Dermis blood vessel endothelial cell (primary cell): Measurements from ENCODE around the gene NFATC4. TPM values are rescaled to one million over a fixed set of nuclear protein-coding genes. Genes with fewer than 3 reads are reported as not detected.

Experiments
- DNase-seq: peaks from one replicate; pipeline ENCODE4 v3.0.0; 2010
- total RNA-seq: library from RNA; depleted of rRNA; stranded (reverse); fragments of >200 nt; gene quantifications from 2 replicates; pipeline ENCODE4 v1.2.3, GENCODE V29; 2014

The NFATC4 gene
- total RNA-seq, 1 donor from 2014 or later, result 11.1 TPM

DNA sequence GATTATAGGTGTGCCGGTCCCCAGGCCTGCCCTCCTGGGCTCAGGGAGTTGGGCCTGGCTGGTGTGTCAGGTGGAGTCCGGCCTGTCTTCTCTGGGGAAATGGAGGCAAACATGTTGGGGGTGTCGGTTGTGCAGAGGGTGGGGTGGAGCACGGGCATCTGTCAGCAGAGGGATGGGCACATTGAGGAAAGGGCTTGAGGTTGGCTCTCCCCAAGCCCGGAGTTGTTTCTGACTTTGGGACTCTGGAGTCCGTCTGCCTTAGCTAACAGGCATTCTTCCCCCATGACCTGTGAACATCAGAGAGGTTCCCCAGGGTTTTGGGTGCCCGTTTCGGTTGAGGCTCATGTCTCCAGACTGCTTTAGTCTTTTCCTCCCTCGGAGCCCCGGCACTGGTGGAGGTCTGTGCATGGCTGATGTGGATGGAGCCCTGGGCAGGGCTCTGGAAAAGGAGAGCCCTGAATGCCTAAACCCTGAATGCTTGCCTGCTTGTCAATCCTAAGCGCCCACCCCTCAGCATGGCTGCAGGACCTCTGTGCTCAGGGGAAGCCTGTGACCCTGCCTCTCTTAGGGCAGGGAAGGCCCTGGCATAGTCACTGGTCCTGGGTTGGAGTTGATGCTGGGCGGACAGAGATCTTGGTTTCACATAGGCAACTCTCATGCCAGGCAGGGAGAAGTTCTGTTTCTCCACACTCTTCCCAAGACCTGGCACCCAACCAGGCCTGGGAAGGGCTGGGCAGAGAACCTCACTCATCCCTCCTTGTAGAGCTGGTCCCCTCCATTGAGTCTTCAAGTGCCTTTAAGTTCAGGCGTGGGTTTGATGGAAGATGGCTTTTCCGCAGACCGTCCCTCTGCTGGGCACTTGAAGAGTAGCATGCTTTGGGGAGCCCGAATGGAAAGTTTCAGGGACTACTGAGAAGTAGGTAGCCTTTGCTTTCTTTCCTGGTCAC is 43.7 kb downstream of the NFATC4 start:
- peak; percentile 84 for DNase-seq

DNA sequence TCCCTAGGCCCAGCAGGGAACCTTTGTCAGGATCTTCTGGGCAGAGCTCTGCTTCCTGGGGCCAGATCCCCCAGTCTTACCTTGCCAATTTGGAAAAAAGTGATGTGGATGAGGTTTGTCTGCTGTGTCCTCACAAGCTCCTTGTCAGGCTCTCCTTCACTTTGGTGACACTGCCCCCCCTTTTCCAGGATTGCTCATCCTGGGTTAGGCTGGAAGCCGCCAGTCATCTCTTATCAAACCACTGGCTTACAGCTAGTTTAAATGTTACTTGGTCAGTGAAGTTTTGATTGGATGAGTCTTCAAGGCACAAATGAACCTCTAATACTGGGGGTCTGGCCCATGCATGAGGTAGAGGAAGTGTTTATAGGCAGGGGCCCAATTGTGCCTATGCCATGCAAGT is 46.1 kb downstream of the NFATC4 start:
- no peak for DNase-seq

DNA sequence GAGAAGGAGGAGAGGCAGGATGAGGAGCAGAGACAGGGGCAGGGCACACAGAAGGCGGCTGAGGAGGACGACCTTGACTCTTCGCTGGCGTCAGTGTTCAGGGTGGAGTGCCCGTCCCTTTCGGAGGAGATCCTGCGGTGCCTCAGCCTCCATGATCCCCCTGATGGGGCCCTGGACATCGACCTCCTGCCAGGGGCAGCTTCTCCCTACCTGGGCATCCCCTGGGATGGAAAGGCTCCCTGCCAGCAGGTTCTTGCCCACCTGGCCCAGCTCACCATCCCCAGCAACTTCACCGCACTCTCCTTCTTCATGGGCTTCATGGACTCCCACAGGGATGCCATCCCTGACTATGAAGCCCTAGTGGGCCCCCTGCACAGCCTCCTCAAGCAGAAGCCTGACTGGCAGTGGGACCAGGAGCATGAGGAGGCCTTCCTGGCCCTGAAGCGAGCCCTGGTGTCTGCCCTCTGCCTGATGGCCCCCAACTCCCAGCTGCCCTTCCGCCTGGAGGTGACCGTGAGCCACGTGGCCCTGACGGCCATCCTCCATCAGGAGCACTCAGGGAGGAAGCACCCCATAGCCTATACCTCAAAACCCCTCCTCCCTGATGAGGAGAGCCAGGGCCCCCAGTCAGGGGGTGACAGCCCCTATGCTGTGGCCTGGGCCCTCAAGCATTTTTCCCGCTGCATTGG is 46.9 kb downstream of the NFATC4 start:
- no peak for DNase-seq

DNA sequence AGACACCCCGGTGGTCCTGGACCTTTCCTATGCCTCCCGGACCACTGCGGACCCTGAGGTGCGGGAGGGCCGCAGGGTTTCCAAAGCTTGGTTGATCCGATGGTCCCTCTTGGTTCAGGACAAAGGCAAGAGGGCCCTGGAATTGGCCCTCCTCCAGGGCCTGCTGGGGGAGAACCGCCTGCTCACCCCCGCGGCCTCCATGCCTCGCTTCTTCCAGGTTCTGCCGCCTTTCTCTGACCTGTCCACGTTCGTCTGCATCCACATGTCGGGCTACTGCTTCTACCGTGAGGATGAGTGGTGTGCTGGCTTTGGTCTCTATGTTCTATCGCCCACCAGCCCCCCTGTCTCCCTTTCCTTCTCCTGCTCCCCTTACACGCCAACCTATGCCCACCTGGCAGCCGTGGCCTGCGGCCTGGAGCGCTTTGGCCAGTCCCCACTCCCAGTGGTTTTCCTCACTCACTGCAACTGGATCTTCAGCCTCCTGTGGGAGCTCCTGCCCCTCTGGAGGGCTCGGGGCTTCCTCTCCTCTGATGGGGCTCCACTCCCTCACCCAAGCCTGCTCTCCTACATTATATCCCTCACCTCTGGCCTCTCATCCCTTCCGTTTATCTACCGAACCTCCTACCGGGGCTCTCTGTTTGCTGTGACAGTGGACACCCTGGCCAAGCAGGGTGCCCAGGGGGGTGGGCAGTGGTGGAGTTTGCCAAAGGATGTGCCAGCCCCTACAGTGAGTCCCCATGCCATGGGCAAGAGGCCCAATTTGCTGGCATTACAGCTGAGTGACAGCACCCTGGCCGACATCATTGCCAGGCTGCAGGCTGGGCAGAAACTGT is 47.7 kb downstream of the NFATC4 start:
- DNase-seq, result no peak

DNA sequence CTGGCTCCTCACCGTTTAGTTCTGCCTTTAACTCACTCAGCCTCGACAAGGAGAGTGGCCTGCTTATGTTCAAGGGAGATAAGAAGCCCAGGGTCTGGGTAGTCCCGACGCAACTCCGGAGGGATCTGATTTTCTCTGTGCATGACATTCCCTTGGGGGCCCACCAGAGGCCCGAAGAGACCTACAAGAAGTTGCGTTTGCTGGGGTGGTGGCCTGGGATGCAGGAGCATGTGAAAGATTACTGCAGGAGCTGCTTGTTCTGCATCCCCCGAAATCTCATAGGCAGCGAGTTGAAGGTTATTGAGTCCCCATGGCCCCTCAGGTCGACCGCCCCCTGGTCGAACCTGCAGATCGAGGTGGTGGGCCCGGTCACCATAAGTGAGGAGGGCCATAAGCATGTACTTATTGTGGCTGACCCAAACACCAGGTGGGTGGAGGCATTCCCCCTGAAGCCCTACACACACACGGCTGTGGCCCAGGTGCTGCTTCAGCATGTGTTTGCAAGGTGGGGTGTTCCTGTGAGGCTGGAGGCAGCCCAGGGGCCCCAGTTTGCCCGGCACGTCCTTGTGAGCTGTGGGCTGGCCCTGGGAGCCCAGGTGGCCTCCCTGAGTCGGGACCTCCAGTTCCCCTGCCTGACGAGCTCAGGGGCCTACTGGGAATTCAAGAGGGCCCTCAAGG is 48.4 kb downstream of the NFATC4 start:
- no peak for DNase-seq

DNA sequence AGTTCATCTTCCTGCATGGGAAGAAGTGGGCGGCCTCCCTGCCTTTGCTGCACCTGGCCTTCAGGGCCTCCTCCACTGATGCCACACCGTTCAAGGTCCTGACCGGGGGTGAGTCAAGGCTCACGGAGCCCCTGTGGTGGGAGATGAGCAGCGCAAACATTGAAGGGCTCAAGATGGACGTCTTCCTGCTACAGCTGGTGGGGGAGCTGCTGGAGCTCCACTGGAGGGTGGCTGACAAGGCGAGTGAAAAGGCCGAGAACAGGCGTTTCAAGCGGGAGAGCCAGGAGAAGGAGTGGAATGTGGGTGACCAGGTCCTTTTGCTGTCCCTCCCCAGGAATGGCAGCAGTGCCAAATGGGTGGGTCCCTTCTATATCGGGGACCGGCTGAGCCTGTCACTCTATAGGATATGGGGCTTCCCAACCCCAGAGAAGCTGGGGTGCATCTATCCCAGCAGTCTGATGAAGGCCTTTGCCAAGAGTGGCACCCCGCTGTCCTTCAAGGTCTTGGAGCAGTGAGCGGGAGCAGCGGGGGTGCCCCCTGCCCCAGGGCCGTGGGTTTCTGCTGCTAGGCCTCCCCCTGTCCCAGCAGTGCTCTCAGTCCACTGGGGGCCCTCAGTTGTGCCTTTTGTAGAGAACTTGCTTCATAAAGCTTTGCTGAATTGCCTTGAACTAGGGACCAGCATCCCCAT is 49.1 kb downstream of the NFATC4 start:
- DNase-seq, result no peak

DNA sequence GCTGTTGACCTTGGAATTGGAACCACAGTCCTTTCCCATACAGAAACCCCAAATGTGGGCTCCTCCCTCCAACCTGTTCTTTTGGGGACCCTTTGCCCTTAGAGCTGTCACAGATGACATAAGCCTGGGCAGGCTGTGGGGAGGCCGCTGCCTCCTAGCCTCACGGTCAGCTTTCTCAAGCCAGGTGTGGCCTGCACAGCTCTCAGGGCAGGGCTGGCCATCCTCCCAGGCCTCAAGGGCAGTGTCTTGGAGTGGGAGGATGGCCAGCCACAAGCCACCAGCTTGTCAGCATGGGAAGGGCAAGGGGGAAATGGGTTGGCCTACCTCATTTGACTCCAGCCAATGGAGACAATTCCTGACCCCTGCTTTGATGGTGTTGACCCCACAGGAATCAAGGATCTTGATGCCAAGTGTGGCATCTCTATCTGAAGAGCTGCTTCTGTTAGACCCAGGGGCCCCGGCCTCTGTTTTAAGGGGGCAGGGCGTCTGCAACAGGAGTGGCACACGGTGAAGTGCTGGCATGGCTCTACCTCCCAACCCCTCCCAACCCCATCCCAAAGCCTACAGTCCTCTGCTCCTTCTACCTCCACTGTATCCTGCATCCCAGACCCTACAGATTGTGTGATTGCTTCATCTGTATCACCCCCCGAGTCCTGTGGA is 50.0 kb downstream of the NFATC4 start:
- no peak for DNase-seq

DNA sequence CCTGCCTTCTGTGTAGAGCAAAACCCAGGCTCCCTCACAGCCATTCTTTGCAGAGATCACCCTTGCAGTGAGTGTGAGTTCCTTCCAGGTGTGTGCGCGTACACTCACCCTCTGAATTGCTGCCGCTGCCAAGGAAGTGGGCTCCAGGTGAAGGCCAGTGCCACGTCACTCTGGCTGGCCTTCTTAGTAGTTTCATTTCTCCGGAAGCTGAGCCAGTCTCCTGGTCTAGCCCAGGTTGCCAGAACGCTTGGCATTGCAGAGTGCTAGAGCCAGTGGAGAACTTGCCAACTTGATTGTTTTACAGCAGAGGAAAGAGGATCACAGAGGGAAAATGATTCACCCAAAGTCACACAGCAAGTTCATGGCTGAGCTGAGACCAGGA is 50.5 kb downstream of the NFATC4 start:
- peak; percentile 78 for DNase-seq

DNA sequence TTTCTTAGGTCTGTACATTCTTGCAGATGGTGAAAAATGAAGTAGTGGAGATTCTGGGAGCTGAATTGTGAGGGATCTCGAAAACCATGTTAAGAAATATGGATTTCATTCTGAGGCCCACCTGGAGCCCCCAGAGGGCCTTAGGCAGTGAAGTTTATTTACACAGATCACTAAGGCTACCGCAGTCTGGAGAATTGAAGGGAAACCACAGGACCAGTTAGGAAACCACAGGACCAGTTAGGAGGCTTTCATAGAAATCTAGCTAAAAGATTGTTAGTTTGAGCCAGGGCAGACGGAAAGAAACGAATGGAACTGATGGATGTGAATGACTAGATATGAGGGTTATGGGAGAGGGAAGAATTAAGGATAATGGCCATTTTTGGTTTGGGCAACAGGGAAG is 54.3 kb downstream of the NFATC4 start:
- DNase-seq, result no peak

DNA sequence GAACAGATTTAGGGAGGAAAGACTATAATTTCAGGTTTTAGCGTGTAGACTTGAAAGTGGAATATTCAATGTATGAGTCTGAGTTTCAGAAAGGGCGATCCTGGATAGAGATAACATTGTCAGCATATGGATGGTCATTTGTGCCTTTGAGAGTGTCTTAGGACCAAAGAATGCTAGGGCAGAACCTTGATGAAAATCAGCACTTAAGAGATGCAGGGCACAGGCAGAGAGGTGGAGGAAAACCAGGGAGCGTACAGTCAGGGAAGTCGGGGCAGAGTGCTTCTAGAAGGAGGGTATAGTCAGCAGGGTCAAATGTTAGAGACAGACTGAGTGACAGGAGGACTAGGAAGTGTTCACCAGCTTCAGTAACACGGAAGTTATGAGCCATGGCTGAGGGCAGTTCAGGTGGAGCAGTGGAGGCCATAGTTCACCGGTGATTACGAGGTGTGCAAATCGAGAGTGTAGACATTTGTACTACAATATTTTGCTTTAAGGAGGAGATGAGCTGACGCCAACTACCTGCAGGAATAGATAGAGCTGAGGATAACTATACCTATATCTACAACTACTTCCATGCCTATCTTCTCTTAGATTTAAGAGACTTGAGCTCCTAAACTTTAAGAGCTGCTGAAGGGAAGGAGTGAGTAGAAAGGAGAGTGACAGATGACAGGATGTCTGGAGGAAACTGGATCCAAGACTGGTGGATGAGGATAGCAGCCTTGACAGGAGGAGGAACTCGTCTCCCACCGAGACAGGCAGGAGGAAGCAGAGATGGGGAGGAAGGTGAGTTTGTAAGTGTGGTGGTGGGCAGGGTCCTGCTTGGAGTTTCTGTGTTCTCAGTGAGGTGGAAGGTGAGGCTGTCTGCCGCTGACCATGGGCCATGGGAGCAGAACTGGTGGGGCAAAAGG is 55.0 kb downstream of the NFATC4 start:
- DNase-seq, result no peak

DNA sequence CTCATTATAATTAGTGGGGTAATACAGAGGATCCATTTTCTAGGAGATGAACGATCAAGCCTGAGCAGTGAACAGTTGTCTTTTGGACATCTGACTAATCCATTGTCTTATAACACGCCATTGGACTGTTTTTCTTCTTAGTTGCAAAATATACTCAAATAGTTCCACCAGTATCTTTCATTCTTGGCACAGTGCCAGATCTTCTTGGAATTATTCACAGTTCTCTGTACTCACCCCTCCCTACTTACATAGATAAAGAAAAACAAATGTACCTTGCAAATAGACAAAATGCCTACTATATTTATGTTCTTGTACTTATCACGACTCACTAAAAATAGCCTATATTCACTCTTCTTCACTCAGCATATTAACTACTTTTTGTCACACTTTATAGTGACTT is 57.7 kb downstream of the NFATC4 start:
- peak; percentile 85 for DNase-seq

DNA sequence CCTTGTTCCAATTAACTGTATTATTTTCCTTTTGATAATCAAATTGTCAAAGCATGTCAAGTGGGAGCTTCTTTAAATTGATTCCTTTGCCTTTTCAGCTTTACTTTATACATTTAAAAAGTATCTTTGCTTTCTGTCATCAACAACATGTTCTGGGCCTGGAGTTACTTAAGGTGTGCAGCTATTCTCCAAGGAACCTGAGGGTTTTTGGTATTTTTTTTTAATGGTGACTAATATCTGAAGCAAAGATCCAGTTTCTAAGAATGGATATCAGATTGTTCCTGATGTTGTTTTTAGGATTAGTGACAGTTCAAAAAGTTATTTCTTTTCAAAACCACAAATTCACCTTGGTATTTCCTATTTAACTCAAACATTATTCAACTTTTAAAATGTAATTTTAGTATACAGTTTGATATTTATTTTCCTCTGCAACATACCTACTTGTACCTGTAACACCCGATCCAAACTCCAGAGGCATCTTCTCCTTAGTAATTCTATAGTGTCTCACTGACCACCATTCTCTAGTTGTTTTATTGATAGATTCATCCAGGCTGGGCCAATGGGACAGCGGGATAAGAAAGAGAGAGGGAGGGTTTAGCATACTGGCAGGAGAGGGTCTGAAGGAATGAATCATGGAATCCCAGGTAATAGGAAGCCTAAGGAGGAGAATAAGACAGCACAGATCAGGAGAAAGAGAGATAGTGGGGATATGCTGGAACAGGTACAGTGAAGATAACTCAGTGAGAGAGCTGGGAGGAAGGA is 58.3 kb downstream of the NFATC4 start:
- DNase-seq, result no peak

DNA sequence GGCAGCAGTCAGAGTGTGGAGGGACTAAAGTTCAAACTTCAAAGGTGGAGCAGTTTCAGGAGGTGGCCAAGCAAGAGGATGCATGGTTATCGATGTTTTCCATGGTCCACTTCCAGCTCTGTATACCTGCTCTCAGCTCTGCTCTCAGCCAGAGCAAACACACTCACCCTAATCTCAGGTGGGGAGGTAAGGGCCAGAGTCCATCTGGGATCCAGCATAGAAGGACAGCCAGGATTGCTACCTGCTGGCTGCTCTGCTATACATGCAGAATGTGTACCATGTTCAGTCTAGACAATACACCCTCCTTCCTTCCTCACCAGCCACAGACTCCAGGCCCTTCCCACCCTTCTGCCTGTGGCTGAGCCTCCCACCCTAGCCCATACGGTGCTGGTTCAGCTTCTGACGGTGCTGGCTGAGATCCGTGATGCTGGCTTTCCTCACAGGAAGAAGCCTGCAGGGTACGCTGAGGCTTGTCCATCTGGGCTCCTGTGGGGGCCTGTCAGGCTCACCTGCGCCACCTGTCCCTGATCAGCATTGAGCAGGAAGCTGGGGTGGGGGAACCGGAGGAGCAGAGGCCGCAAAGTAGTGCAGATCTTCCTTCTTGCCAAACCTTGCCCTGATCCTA is 59.0 kb downstream of the NFATC4 start:
- DNase-seq, result no peak

DNA sequence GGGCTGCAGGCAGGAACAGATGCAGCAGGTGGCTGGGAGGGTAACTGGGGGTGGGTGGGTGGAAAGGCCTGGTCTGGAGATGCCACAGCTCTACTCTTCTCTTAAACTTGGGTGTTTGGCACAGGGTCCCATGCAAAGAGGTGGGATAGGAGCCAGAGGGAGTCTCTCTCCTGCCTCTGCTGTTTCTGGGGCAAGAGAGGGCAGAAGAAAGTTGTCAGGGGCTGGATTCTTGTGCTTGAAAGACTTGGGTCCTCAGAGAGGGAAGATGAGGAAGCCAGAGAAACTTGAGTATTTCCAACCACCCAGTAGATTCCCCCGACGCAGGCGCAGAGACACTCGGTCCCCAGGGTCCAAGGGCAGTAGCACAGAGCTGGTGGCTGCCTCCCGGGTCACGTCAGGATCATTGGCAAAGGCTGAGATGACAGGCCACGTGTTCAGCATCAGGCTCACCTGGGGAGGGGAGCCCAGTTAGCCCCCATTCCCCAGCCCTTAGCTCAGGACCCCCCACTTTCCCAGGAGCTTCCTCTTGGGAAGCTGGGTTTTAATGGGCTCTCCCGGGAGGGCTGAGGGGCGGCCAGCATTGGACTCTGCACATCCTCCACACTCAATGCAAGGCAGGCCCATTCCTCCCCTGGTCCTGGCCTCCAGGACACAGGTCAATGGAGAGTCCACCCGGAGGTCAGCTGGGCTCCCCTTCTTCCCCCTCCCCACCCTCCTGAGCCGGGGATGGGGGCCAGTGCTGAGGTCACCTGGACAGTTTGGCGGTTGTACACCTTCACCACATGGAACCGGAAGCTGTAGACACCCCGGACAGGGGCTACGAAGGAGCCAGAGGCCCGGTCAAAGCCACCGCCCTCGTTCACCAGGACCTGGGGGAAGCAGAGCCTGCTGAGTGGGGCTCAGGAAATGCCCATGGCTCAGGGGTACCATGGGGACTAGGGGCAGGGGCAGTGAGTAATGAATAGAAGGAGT is 59.8 kb downstream of the NFATC4 start:
- no peak for DNase-seq

DNA sequence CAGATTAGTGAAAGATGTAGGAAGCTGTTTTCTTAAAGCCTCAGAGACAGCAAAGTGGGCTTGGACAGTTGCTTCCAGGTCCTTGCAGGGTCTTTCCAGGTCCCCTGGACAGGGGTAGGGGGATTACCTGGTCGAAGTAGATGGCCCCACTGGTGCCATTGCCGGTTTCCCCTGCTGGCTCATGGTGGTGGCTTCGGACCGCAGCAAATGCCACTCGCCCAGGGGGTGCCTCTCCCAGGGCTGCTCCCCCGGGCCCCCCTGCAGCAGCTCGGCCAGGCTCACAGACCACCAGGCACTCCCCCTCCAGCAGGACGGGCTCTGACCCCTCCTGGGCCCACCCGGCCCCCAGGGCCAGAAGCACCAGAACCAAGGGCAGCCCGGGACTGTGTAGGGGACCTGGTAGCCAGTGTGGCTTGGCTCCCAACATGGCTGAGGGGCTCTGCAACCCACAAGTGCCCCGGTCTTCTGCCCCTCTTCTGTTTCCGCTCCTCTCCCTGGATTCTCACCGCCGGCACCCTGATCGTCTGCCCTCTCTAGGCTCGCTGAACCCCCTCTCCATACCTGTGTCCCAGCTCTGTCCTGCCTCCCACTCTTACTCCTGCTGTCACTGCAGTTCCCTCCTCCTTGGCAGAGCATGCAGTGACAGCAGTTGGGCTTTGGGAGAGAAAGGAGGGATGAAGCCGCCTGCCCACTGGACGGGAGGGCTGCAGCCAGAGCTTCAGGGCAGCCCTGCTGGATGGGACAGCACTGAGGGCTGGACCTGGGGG is 60.8 kb downstream of the NFATC4 start:
- no peak for DNase-seq
